IPS-20b (cell line): ENCODE results near the gene FAM234A.
"Not testable (repeated sequence)": the region's sequence is repeated elsewhere in the genome, so short reads cannot be mapped to it uniquely, and the experiment has no call there.

Experiments
- H3K27ac ChIP-seq: one replicate; pipeline ENCODE4 v1.5.1; 2013; ENCODE audit warnings: low read length
- H3K27me3 ChIP-seq: 2 replicates; pipeline ENCODE4 v1.6.1; 2013; ENCODE audit warnings: mild to moderate bottlenecking, low read length, inconsistent platforms; ENCODE audit not compliant: insufficient read depth
- H3K36me3 ChIP-seq: 2 replicates; pipeline ENCODE4 v1.6.1; 2013; ENCODE audit warnings: low read depth, mild to moderate bottlenecking, inconsistent platforms, low read length, moderate library complexity; ENCODE audit not compliant: insufficient read depth
- H3K4me1 ChIP-seq: 2 replicates; pipeline ENCODE4 v1.6.1; 2013; ENCODE audit warnings: mild to moderate bottlenecking, control low read depth, inconsistent platforms, low read length, moderate library complexity; ENCODE audit not compliant: insufficient read depth
- H3K4me3 ChIP-seq: 2 replicates; pipeline ENCODE4 v1.5.1; 2013; ENCODE audit warnings: mild to moderate bottlenecking, low read length, inconsistent platforms
- H3K9ac ChIP-seq: 2 replicates; pipeline ENCODE4 v1.6.1; 2013; ENCODE audit warnings: low read depth, mild to moderate bottlenecking, inconsistent platforms, low read length, moderate library complexity
- H3K9me3 ChIP-seq: 2 replicates; pipeline ENCODE4 v1.6.1; 2013; ENCODE audit warnings: mild to moderate bottlenecking, low read depth, low read length, inconsistent platforms; ENCODE audit not compliant: insufficient read depth

FAM234A gene

DNA sequence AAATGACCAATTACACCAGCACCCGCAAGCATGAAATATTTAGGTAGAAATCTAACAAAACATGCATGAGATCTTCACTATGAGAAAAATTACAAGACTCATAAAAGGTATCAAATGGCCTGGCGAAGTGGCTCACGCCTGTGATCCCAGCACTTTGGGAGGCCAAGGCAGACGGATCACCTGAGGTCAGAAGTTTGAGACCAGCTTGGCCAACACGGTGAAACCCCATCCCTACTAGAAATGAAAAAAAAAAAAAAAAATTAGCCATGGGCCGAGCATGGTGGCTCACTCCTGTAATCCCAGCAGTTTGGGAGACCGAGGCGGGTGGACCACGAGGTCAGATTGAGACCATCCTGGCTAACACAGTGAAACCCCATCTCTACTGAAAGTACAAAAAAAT lies 30.6 kb upstream of the FAM234A start:
- not testable (repeated sequence) for H3K9me3 ChIP-seq, H3K4me3 ChIP-seq, H3K27me3 ChIP-seq, H3K4me1 ChIP-seq, H3K27ac ChIP-seq, H3K9ac ChIP-seq
- peaks cover 90% of the 10 kb centered on the region for H3K36me3 ChIP-seq

DNA sequence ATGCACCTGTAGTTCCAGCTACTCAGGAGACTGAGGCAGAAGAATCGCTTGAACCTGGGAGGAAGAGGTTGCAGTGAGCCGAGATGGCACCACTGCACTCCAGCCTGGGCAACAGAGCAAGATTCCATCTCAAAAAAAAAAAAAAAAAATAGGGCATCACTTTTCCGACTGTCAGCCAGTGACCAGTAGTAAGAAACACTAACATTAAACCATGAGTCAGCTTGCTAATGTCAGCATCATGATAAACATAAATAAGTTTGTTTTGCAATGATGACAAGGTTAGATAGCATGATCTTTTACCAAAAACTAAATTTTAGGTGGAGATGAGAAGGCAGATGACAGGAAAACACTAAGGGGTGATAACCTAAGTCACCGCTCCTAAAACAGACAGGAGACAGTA lies 25.3 kb upstream of the FAM234A start:
- not testable (repeated sequence) for H3K27ac ChIP-seq, H3K9ac ChIP-seq, H3K4me3 ChIP-seq, H3K27me3 ChIP-seq, H3K9me3 ChIP-seq, H3K4me1 ChIP-seq
- H3K36me3 ChIP-seq: peaks cover 98% of the 10 kb centered on the region

DNA sequence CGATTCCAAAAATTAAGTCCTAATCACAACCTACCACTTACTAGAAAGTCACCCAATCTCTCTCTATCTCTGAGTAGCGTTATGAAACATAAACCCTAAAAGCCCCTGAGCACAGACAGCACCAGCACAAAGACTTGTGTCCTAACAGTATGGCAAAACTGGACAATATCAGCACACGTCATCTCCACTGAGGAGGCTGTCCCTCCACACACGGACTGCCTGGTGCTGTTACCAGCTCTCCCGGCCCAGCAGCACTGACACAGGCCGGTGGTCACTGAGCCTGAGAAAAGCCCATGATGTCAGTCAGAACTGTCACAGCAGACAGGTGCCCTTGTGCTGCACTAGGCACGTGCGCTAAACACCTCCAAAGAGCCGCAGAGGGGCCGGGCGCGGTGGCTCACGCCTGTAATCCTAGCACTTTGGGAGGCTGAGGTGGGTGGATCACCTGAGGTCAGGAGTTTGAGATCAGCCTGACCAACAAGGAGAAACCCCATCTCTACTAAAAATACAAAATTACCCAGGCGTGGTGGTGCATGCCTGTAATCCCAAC lies 22.9 kb upstream of the FAM234A start:
- not testable (repeated sequence) for H3K4me1 ChIP-seq, H3K27ac ChIP-seq, H3K4me3 ChIP-seq, H3K9me3 ChIP-seq, H3K9ac ChIP-seq, H3K27me3 ChIP-seq
- H3K36me3 ChIP-seq: peaks cover 98% of the 10 kb centered on the region

DNA sequence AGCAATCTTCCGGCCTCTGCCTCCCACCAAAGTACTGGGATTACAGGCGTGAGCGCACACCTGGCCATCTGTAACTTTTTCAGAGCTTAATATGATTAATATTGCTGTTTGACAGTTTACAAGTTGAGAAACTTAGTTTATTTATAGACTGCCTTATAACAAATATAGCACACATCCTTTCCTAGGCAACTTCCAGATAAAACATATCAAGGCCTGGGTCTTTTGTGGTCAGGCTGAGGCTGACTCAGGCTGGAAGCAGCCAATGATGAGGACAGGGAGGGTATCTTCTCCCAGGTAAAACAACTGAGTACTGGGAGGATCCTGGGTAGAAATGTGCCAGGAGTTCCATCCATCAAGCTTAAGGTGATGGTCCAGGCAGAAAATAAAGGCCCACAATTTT lies 21.6 kb upstream of the FAM234A start:
- Histone ChIP-seq H3K9ac (no peak overlapping the region), H3K27ac (no peak overlapping the region), H3K4me3 (no peak overlapping the region), H3K4me1 (no peaks in the 10 kb centered on the region), H3K9me3 (no peaks in the 10 kb centered on the region), H3K36me3 (peaks cover 94% of the 10 kb centered on the region), H3K27me3 (no peaks in the 10 kb centered on the region)

DNA sequence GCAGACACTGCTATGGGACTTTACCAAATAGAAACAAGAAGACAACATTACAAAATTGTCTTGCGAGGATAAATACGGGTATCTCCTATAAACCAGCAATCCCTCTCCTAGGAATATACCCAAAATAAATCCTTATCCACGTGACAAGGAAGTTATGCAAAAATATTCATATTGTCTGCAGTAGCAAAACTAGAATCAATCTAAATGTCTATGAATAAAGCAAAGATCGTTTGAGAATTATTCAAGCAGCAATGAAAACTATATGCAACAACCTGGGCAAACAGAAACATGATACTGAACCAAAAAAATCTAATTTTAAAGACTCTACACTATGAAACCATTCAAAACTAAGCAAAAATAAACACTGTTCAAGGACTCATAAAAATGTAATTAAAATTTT lies 14.6 kb upstream of the FAM234A start:
- H3K4me1 ChIP-seq: no peaks in the 10 kb centered on the region
- H3K27me3 ChIP-seq: no peaks in the 10 kb centered on the region
- no peak overlapping the region for H3K9ac ChIP-seq
- H3K27ac ChIP-seq: no peak overlapping the region
- no peaks in the 10 kb centered on the region for H3K9me3 ChIP-seq
- H3K4me3 ChIP-seq: no peak overlapping the region
- H3K36me3 ChIP-seq: peaks cover 88% of the 10 kb centered on the region

DNA sequence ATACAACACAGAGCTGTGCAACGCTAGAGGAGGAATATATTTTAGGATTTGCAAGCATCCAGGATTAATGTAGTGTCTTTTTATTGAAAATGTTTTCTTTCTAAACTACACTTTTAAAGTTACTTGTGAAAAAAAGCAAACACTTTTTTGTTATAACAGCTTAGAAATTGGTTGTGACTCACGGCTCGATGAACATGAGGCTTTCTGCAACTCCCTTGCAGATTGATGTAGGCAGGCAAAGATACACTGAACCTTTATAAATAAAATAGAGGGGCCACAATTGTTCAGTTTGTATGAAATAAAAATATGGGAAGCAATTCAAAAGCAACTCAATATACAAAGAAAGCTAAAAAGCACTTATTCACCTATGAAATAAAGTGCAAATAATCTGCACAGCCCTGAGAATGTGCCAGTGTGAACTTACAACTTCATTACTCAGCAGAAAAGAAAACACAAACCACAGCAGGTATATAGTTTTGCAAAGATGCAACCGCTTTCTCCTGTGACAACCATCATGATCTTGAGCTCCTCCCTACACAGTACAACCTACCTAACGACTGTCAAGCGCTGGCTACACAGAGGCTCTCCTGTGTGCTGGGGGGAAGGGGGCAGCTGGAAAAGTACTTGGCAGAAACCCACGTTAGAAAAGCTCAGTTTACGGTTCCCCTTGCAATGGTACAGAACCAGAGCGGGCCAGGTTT lies 6.3 kb upstream of the FAM234A start:
- Histone ChIP-seq H3K4me1 (peaks cover 3% of the 10 kb centered on the region; the same call in 1 of the 2 replicates), H3K27ac (peak overlapping the region; percentile 75), H3K9ac (peak overlapping the region; percentile 99), H3K27me3 (no peaks in the 10 kb centered on the region), H3K36me3 (peaks cover 49% of the 10 kb centered on the region), H3K9me3 (no peaks in the 10 kb centered on the region), H3K4me3 (peak overlapping the region; percentile 99)

DNA sequence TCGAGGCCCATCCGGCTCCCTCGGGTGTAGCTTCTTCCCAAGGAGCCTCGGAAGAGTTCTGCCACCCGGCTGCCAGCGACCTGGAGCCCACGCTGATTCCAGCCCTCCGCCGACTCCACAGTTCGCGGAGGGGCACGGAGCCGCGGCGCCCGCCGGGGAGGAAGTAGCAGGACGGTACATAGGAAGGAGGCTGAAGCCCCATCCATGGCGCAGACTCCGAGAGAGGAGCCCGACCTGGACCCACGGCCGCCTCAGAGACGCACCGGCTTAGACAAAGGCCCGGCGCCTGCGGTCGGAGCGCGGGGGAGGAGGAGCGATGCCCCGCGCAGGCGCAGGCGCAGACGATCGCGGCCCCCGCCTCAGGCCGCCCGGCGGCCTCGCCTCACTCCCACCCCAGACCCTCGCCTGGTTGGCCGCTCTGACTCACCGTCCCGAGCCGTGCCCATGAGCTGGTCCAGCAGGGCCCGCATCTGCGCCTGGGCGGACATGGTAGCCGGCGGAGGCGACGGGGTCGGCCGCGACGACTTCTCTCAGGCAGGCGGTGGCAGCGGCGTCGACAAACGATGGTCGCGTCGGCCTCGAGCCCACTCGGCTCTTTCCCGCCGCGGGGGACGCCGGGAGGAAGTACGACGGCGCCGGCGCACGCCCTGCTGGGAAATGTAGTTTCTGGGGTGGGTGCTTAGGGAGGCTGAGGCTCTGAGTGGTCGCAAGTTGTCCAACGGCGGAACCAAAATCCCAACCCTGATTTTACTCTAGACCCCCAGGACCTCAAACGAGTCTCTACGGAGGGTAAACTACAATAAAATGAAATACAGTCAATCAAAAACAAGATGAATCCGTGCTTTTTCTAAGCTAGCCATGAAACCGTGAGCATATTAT lies 5.5 kb upstream of the FAM234A start, which contains the start of gene LUC7L:
Gene LUC7L (minus strand): TSS at position 598 of the 879 bp plus-strand sequence. CDS start 110 bp downstream, at position 488.
- H3K4me1 ChIP-seq: peaks cover 3% of the 10 kb centered on the region; the same call in 1 of the 2 replicates
- H3K27me3 ChIP-seq: no peaks in the 10 kb centered on the region
- peak within 1 kb of the TSS; percentile 99 for H3K9ac ChIP-seq
- H3K27ac ChIP-seq: peak within 1 kb of the TSS; percentile 75
- peak within 1 kb of the TSS; percentile 99 for H3K4me3 ChIP-seq
- no peaks in the 10 kb centered on the region for H3K9me3 ChIP-seq
- peaks cover 41% of the 10 kb centered on the region for H3K36me3 ChIP-seq

DNA sequence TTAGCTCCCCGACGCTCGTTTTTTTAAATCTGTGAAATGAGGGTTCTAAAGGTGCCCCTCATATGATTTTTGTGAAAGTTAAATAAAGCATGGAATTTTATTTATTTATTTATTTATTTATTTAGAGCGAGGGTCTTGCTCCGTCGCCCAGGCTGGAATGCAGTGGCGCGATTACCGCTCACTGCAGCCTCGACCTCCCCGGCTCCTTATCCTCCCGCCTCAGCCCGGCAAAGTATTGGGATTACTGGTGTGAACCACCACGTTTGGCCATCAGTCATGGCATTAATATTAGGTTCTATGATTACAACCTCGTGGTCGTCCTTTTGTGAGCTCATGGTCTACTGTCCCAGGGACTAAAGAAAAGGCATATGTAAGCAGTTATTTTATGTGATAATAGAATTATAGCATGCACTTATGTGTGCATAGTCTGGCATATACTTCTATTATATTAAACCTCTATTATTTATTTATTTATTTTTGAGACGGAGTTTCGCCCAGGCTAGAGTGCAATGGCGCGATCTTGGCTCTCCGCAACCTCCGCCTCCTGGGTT lies 4.8 kb upstream of the FAM234A start:
- no peaks in the 10 kb centered on the region for H3K9me3 ChIP-seq
- H3K27ac ChIP-seq: no peak overlapping the region
- H3K4me1 ChIP-seq: peaks cover 3% of the 10 kb centered on the region; the same call in 1 of the 2 replicates
- no peaks in the 10 kb centered on the region for H3K27me3 ChIP-seq
- H3K4me3 ChIP-seq: peak overlapping the region; percentile 99
- H3K9ac ChIP-seq: no peak overlapping the region
- H3K36me3 ChIP-seq: peaks cover 34% of the 10 kb centered on the region

DNA sequence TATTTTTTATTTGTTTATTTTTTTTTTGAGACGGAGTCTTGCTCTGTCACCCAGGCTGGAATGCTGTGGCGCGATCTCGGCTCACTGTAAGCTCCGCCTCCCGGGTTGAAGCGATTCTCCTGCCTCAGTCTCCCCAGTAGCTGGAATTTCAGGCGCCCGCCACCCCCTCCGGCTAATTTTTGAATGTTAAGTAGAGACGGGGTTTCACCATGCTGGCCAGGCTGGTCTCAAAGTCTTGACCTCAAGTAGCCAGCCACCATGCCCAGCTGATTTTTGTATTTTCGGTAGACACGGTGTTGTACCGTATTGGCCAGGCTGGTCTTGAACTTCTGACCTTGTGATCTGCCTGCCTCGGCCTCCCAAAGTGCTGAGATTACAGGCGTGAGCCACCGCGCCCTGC lies 4.3 kb upstream of the FAM234A start:
- H3K4me1 ChIP-seq, H3K4me3 ChIP-seq, H3K27me3 ChIP-seq, H3K9ac ChIP-seq, H3K27ac ChIP-seq, H3K9me3 ChIP-seq: not testable (repeated sequence)
- peaks cover 29% of the 10 kb centered on the region for H3K36me3 ChIP-seq

DNA sequence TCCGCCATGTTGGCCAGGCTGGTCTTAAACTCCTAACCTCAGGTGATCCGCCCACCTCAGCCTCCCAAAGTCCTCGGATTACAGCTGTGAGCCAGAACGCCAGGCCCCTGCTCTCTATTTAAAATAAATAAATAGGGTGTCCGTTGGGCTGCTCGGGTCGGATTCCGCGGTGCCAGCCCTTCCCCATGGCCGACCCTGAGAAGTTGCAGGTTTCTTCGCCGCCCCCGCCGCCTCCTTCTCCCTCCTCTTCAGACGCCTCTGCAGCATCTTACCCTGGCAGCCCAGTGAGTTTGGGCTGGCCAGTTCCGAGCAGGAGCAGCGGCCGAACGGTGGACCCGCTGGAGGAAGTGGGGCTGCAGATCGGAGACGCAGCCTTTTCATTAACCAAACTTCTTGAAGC lies 3.7 kb upstream of the FAM234A start:
- H3K27me3 ChIP-seq: no peaks in the 10 kb centered on the region
- H3K4me1 ChIP-seq: peaks cover 3% of the 10 kb centered on the region; the same call in 1 of the 2 replicates
- H3K27ac ChIP-seq: no peak overlapping the region
- peaks cover 24% of the 10 kb centered on the region for H3K36me3 ChIP-seq
- no peak overlapping the region for H3K9ac ChIP-seq
- no peak overlapping the region for H3K4me3 ChIP-seq
- H3K9me3 ChIP-seq: no peaks in the 10 kb centered on the region

DNA sequence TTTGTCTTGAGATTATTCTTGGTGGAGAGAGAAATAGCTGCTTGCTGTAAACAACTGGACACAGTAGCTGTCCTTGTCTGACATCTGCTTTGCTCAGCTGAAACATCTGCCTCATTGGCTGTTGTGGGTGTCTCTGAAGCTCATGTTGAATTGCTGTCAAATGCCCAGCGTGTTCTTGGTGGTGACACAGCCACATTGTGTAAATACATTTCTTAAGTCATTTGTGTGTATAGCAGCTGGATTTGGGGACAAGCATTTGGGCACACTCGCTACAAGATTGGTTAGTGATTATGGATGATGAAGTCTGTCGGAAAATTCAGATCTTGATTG lies 5.3 kb downstream of the FAM234A start:
- H3K27ac ChIP-seq: no peak overlapping the region

More for the DNA sequence above, 5.3 kb downstream of the FAM234A start:
- Histone ChIP-seq H3K9me3 (no peaks in the 10 kb centered on the region), H3K36me3 (0 out of 2 replicates have a peak, but pooled peaks cover 4% of the 10 kb centered on the region), H3K9ac (no peak overlapping the region), H3K4me3 (no peak overlapping the region), H3K4me1 (no peaks in the 10 kb centered on the region), H3K27me3 (no peaks in the 10 kb centered on the region)
